Urothelium cell line (cell line): ENCODE data around the gene PKNOX2.

Experiments used
- DNase-seq: peaks from one replicate; pipeline ENCODE4 v3.0.0; 2011; ENCODE audit warnings: low spot score, mixed read lengths
- FAIRE-seq: peaks from 2 replicates; lab custom pipeline; 2011; peaks lifted over from hg19 to GRCh38; lab: Jason Lieb, UNC

PKNOX2 gene

GRCh38 chr11:125351033-125351867 lies 186.7 kb downstream of the PKNOX2 start:
- no peak for DNase-seq
- no peak for FAIRE-seq

DNA sequence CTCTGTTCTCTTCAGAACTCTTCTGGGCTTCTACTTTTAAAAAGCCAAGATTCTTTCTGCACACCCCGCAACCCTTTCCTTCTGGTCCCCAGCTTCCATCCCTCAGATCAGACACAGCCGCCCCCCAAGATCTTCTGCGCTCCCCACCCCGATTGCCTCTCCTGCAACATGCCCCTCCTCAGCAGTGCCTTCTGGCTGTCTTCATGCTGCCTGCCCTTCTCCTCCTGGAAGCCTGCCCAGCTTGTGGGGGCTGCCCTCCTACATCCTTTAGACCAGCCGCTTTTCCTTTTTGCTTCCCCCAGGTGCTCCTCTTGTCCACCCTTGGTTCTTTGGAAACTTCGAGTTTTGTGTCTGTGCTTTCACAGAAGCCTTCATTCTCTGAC lies 187.3 kb downstream of the PKNOX2 start:
- no peak for DNase-seq

GRCh38 chr11:125356797-125357196 lies 192.2 kb downstream of the PKNOX2 start:
- no peak for DNase-seq
- FAIRE-seq = no peak

More for the DNA sequence above, 187.3 kb downstream of the PKNOX2 start:
- no peak for FAIRE-seq

- FAIRE-seq (no peak), DNase-seq (no peak)
These were observed 193.0 kb downstream of the PKNOX2 start for GRCh38 chr11:125357551-125357950.

- FAIRE-seq (no peak), DNase-seq (no peak)
These were observed 193.8 kb downstream of the PKNOX2 start for GRCh38 chr11:125358254-125358840.

- DNase-seq (no peak), FAIRE-seq (no peak)
These were observed 194.6 kb downstream of the PKNOX2 start for GRCh38 chr11:125359130-125359529.

- FAIRE-seq (no peak), DNase-seq (no peak)
These were observed 195.5 kb downstream of the PKNOX2 start for GRCh38 chr11:125360066-125360465.

DNA sequence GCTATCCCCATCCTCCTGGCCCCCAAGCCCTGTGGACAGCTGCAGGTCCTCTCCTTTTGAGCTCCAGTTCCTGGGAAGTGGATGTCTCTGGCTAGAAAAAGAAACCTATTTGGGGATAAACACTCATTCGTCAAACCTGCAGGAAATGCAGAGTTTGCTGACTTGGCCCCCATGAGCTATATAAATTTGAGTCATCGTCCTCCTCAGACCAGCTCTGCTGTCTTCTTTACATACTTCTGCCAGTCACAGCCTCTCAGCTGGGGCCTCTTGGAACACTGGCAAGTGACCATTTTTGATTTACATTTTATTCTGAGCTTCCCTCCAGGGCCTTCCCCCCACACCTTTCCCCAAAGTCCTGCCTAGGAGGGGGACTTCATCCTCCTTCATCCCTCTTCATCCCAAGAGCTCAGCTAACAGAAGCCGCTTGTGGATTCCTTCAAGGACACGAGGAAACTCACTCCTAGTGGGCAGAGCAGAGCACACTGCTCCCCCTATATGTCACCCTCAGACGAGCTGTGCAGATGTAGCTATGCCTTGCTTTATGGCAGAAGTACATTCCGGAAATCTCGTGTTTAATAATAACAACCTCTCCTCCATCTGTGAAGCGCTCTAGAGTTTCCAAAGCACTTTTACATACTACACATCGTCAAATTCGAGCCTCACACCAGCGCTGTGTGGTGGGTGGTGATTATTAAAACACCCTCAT lies 199.7 kb downstream of the PKNOX2 start:
- no peak for FAIRE-seq
- no peak for DNase-seq

GRCh38 chr11:125365196-125365931 lies 200.8 kb downstream of the PKNOX2 start:
- DNase-seq (no peak), FAIRE-seq (no peak)

DNA sequence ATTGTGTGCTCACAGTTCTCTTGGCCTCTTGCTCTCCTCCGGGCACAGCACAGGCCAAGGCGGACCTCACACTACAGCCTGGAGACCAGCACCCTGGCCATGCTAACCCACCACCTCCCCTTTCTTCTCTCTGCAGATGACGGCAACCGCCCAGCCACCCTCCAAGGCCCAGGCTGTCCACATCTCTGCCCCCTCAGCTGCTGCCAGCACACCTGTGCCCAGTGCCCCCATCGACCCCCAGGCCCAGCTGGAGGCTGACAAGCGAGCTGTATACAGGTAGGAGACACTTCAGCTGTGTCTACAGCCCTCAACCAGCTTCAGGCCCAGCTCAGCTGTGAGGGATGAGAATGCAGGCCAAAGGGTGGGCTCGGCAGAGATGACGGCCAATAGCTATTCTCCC lies 203.2 kb downstream of the PKNOX2 start:
- no peak for DNase-seq
- FAIRE-seq = no peak

DNA sequence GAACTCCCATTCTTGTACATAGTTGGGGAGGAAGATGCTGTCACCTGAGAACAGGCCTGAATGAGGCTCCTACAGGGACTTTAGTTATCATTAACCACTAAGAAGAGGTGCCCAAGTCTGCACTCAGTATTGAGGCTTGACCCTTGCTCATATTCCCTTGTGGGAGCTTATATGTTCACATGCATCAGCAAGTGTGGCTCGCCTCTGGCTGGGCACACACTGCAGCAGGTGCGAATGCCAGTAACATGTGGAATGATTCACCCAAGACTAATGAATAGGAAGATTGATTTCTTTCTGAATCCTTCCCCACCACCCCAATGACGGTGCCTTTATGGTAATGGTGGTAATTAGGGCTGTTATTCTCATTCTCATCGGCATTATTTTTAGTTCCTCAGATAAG lies 204.2 kb downstream of the PKNOX2 start:
- DNase-seq (no peak), FAIRE-seq (no peak)

- no peak for DNase-seq
- no peak for FAIRE-seq
These were observed 205.3 kb downstream of the PKNOX2 start for GRCh38 chr11:125369808-125370207.

GRCh38 chr11:125370561-125371389 lies 206.2 kb downstream of the PKNOX2 start:
- no peak for FAIRE-seq
- no peak for DNase-seq

GRCh38 chr11:125371431-125371935 lies 206.9 kb downstream of the PKNOX2 start:
- no peak for DNase-seq
- FAIRE-seq = no peak

DNA sequence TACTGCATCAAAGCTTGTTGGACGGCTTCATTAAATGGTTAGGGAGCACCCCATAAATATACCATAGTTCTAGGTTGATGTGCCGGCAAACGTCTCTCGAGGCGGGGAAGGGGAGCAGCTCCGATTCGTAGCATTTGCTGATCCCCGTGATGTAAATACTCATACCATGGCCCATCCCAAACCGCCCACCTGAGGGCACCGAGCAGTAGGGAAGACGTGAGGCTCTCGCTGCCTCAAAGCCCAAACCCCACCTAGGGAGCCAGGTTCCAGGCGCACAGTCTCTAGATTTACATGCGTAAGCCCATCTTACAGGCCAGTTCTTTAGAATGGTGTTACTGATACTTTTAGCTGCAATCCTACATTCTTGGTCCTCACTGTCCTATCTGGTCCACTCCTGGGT lies 207.5 kb downstream of the PKNOX2 start:
- no peak for DNase-seq
- FAIRE-seq = no peak

- DNase-seq = no peak
- FAIRE-seq = no peak
These were observed 208.4 kb downstream of the PKNOX2 start for GRCh38 chr11:125372911-125373310.

- DNase-seq = no peak
- FAIRE-seq = no peak
These were observed 209.2 kb downstream of the PKNOX2 start for GRCh38 chr11:125373426-125374391.

- no peak for FAIRE-seq
- DNase-seq = no peak
These were observed 209.8 kb downstream of the PKNOX2 start for GRCh38 chr11:125374398-125374797.

DNA sequence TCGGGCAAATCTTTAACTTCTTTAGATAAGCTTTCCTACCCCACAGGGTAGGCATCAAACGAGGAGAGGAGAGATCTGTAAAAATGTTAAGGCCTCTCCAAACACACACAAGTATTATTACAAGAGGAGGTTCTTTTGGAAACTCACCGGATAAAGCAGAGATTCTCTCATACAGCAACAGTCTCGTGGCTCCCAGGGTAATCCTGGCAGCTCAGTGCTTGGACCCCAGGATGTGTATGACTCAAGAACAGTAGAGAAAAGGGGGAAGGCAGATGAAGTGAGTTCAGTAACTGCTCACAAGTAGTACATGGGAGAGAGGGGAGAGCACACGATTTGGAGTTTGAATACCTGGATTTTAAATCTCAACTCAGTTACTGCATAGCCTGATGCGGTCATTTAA lies 210.6 kb downstream of the PKNOX2 start:
- DNase-seq (no peak), FAIRE-seq (no peak)
